DND-41 (cell line): ENCODE data around the gene COL23A1.
A peak's percentile ranks its signal among the peaks of the same experiment; 100 is the strongest.

Experiments used
- ATAC-seq: fragments of 200-7000 bp; cut with Tn5 transposase; 3 replicates; pipeline ENCODE4 v1.9.1; 2021; ENCODE audit warnings: low read depth; ENCODE audit not compliant: insufficient read depth
- DNase-seq: peaks from one replicate; pipeline ENCODE4 v3.0.0-alpha.2; 2020
- H2AFZ ChIP-seq: 2 replicates; pipeline ENCODE4 v1.6.0; 2012; ENCODE audit warnings: low read depth, low read length
- H3K27ac ChIP-seq: 2 replicates; pipeline ENCODE4 v1.5.1; 2012; ENCODE audit warnings: low read length, inconsistent platforms
- H3K27me3 ChIP-seq: fragments of 200-600 bp; sonication (generic); 2 replicates; pipeline ENCODE4 v1.6.0; 2012; ENCODE audit warnings: low read length, mild to moderate bottlenecking, inconsistent platforms; ENCODE audit not compliant: insufficient read depth, poor library complexity
- H3K36me3 ChIP-seq: 2 replicates; pipeline ENCODE4 v1.5.1; 2012; ENCODE audit warnings: low read length, inconsistent platforms; ENCODE audit not compliant: insufficient read depth
- H3K4me1 ChIP-seq: 2 replicates; pipeline ENCODE4 v1.5.1; 2012; ENCODE audit warnings: mild to moderate bottlenecking, low read length; ENCODE audit not compliant: insufficient read depth
- H3K4me2 ChIP-seq: 2 replicates; pipeline ENCODE4 v1.6.0; 2012; ENCODE audit warnings: mild to moderate bottlenecking, moderate library complexity, low read length, inconsistent platforms; ENCODE audit not compliant: insufficient read depth
- H3K4me3 ChIP-seq, 2 experiments: fragments of 200-600 bp in 1 of 2; shearing (Covaris generic) in 1 of 2; 2 replicates each; pipeline ENCODE4 v1.5.1; 2012 to 2016; ENCODE audit warnings: inconsistent platforms in 2 of 2, low read length in 2 of 2, mild to moderate bottlenecking in 2 of 2, low read depth in 1 of 2, moderate library complexity in 1 of 2
- H3K79me2 ChIP-seq: 2 replicates; pipeline ENCODE4 v1.6.0; 2012; ENCODE audit warnings: low read length, inconsistent platforms; ENCODE audit not compliant: insufficient read depth
- H3K9ac ChIP-seq: 2 replicates; pipeline ENCODE4 v1.6.0; 2012; ENCODE audit warnings: low read depth, mild to moderate bottlenecking, inconsistent platforms, low read length, moderate library complexity
- H3K9me3 ChIP-seq: 2 replicates; pipeline ENCODE4 v1.5.1; 2012; ENCODE audit warnings: low read length, moderate library complexity, mild to moderate bottlenecking, inconsistent platforms; ENCODE audit not compliant: insufficient read depth, severe bottlenecking
- H4K20me1 ChIP-seq: 2 replicates; pipeline ENCODE4 v1.6.0; 2012; ENCODE audit warnings: low read length; ENCODE audit not compliant: insufficient read depth
- EZH2 ChIP-seq: IDR thresholded peaks from 3 replicates; pipeline ENCODE4 v1.6.1; 2012; ENCODE audit warnings: borderline replicate concordance, low read depth, mild to moderate bottlenecking, moderate library complexity, low read length, inconsistent platforms; ENCODE audit not compliant: severe bottlenecking
- TF ChIP-seq, protein P1 (sequence below): IDR thresholded peaks from 2 replicates; pipeline ENCODE4 v1.5.1; 2012; ENCODE audit warnings: borderline replicate concordance, low read length, moderate library complexity, mild to moderate bottlenecking; ENCODE audit not compliant: poor library complexity, severe bottlenecking; ENCODE audit errors: extremely low read depth

The COL23A1 gene

GRCh38 chr5:178279723-178280438 is 310.3 kb downstream of the COL23A1 start:
- Histone ChIP-seq H3K4me1 (0 out of 2 replicates have a peak, but pooled peaks cover 3% of the 10 kb centered on the region), H3K27me3 (no peaks in the 10 kb centered on the region), H3K9ac (no peak overlapping the region), H3K4me2 (no peak overlapping the region), H3K36me3 (no peaks in the 10 kb centered on the region), H4K20me1 (no peaks in the 10 kb centered on the region), H3K4me3 (no peak overlapping the region), H3K79me2 (no peaks in the 10 kb centered on the region), H3K27ac (no peak overlapping the region), H2AFZ (no peak overlapping the region), H3K9me3 (peaks cover 3% of the 10 kb centered on the region)
- DNase-seq (peak; percentile 58), ATAC-seq (peak; percentile 79)
- TF ChIP-seq, protein P1, sequence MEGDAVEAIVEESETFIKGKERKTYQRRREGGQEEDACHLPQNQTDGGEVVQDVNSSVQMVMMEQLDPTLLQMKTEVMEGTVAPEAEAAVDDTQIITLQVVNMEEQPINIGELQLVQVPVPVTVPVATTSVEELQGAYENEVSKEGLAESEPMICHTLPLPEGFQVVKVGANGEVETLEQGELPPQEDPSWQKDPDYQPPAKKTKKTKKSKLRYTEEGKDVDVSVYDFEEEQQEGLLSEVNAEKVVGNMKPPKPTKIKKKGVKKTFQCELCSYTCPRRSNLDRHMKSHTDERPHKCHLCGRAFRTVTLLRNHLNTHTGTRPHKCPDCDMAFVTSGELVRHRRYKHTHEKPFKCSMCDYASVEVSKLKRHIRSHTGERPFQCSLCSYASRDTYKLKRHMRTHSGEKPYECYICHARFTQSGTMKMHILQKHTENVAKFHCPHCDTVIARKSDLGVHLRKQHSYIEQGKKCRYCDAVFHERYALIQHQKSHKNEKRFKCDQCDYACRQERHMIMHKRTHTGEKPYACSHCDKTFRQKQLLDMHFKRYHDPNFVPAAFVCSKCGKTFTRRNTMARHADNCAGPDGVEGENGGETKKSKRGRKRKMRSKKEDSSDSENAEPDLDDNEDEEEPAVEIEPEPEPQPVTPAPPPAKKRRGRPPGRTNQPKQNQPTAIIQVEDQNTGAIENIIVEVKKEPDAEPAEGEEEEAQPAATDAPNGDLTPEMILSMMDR, result peak; percentile 87
- no peak for TF ChIP-seq EZH2

GRCh38 chr5:178279026-178279722 is 311.0 kb downstream of the COL23A1 start:
- Histone ChIP-seq H3K9ac (no peak overlapping the region), H3K79me2 (no peaks in the 10 kb centered on the region), H2AFZ (no peak overlapping the region), H3K4me1 (0 out of 2 replicates have a peak, but pooled peaks cover 3% of the 10 kb centered on the region), H3K27me3 (no peaks in the 10 kb centered on the region), H3K36me3 (no peaks in the 10 kb centered on the region), H3K27ac (no peak overlapping the region), H3K4me2 (no peak overlapping the region), H3K4me3 (no peak overlapping the region), H4K20me1 (no peaks in the 10 kb centered on the region; the same call in 1 of the 2 replicates), H3K9me3 (peaks cover 3% of the 10 kb centered on the region)
- TF ChIP-seq EZH2, result no peak
- TF ChIP-seq, protein P1, result no peak
- ATAC-seq (no peak), DNase-seq (no peak)

DNA sequence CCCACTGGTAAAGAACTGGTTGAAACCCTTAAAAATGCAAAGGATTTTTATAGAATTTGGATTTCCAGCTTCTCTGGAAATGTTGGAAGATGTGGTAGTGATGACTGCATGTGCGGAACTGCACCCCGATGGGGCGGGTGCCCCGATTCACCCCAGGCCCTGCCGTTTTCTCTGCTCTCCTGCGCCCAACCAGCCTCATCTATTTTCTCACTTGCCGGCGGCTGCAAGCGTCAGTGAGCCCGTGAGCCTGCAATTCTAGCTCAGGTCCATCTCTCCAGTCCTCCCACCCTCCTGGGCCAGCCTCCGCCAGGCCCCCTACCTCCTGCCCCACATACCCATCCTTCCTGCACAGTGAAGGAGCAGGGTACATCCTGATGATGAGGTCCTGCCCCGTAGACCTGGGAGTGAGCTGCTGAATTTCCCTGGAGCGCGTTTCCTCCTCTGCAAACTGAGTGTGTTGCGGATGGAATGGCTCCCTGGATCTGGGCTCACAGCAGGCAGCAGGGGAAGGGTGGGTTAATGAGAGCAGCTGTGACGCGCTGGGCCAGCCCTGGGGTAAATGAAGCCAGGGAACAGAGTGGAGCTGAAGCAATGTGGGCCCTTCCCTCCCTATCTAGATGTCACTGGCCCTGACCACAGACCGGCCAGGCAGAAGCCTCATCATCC is 311.7 kb downstream of the COL23A1 start:
- H3K9ac ChIP-seq, result no peak overlapping the region
- H3K27ac ChIP-seq, result no peak overlapping the region
- H3K36me3 ChIP-seq, result no peaks in the 10 kb centered on the region
- H3K79me2 ChIP-seq, result no peaks in the 10 kb centered on the region
- no peaks in the 10 kb centered on the region for H3K9me3 ChIP-seq
- no peak overlapping the region for H3K4me2 ChIP-seq
- H3K4me3 ChIP-seq, result no peak overlapping the region
- ATAC-seq, result no peak
- 0 out of 2 replicates have a peak, but pooled peaks cover 3% of the 10 kb centered on the region for H3K4me1 ChIP-seq
- no peaks in the 10 kb centered on the region for H3K27me3 ChIP-seq
- no peak for DNase-seq
- H4K20me1 ChIP-seq, result no peaks in the 10 kb centered on the region; the same call in 1 of the 2 replicates
- H2AFZ ChIP-seq, result no peak overlapping the region
- TF ChIP-seq, protein P1, result no peak
- no peak for TF ChIP-seq EZH2
